HFF-Myc (cell line): ENCODE measurements around the gene RAPGEF6.
"Not testable (repeated sequence)": the region's sequence is repeated elsewhere in the genome, so short reads cannot be mapped to it uniquely, and the experiment has no call there.

Source experiments
- DNase-seq: peaks from one replicate; pipeline ENCODE4 v3.0.0-alpha.2; 2011; ENCODE audit warnings: low read depth; ENCODE audit errors: extremely low read depth
- H3K4me3 ChIP-seq: replicated peaks from 2 replicates; pipeline ENCODE4 v1.5.1; 2011; ENCODE audit warnings: low read depth, mild to moderate bottlenecking, control low read depth, low read length
- CTCF ChIP-seq: IDR thresholded peaks from 2 replicates; pipeline ENCODE4 v1.5.1; 2012; ENCODE audit warnings: mild to moderate bottlenecking, low read depth, low read length, control low read depth; ENCODE audit errors: missing control alignments

The RAPGEF6 gene

GRCh38 chr5:131622633-131623032 is 12.4 kb downstream of the RAPGEF6 start:
- TF ChIP-seq CTCF, result no peak
- no peak overlapping the region for H3K4me3 ChIP-seq
- DNase-seq, result no peak

- not testable (repeated sequence) for H3K4me3 ChIP-seq, DNase-seq
Observed at GRCh38 chr5:131621164-131621563, 13.9 kb downstream of the RAPGEF6 start.

- DNase-seq, result no peak
- TF ChIP-seq CTCF, result no peak
- no peak overlapping the region for H3K4me3 ChIP-seq
Observed at GRCh38 chr5:131619102-131619501, 15.9 kb downstream of the RAPGEF6 start.

GRCh38 chr5:131617140-131617822 is 17.7 kb downstream of the RAPGEF6 start:
- no peak for DNase-seq
- TF ChIP-seq CTCF, result no peak
- H3K4me3 ChIP-seq, result no peak overlapping the region

GRCh38 chr5:131615957-131616356 is 19.1 kb downstream of the RAPGEF6 start:
- no peak overlapping the region for H3K4me3 ChIP-seq
- no peak for TF ChIP-seq CTCF
- DNase-seq, result no peak

GRCh38 chr5:131613423-131613822 is 21.6 kb downstream of the RAPGEF6 start:
- TF ChIP-seq CTCF, result no peak
- DNase-seq, result no peak
- no peak overlapping the region for H3K4me3 ChIP-seq

- DNase-seq, result no peak
- no peak for TF ChIP-seq CTCF
- H3K4me3 ChIP-seq, result no peak overlapping the region
Observed at GRCh38 chr5:131611064-131611381, 24.0 kb downstream of the RAPGEF6 start.
